Measurements from ENCODE around the gene ZKSCAN3. TPM values are rescaled to one million over a fixed set of nuclear protein-coding genes. Genes with fewer than 3 reads are reported as not detected.

Gene ZKSCAN3
- total and polyA plus RNA-seq, 10 of the 15 experiments (the other 5 are each of a cell fraction or from before 2014, with no cell fraction given): 0.86 to 4.3 (median 3.1) TPM

- in situ Hi-C loops (cut with MboI): loop anchor here (25.0 kb wide), 1 partner anchor 1671 kb away; the partner anchor contains the start of gene ZNF322
- ATAC-seq: no peak
- Histone ChIP-seq H3K9me3 (replicated peaks; ENCODE audit: control insufficient read depth, insufficient read depth, low read length) (no peaks in the 10 kb centered on the region; the same call in 2 of the 3 replicates), H3K4me3 (no peak overlapping the region), H2AFZ (ENCODE audit: control insufficient read depth, low read depth, low read length) (no peak overlapping the region), H4K20me1 (ENCODE audit: control insufficient read depth, insufficient read depth) (no peaks in the 10 kb centered on the region), H3K4me2 (ENCODE audit: control insufficient read depth, insufficient read depth) (no peak overlapping the region), H3K27ac (ENCODE audit: control insufficient read depth, insufficient read depth) (no peak overlapping the region), H3K36me3 (ENCODE audit: control insufficient read depth in 2 of 2, insufficient read depth in 2 of 2, low read length in 1 of 2) (no peaks in the 10 kb centered on the region), H3K4me1 (ENCODE audit: control insufficient read depth, insufficient read depth, low read length) (peaks cover 14% of the 10 kb centered on the region), H3K27me3 (replicated peaks in 1 of 2; ENCODE audit: control insufficient read depth in 2 of 2, insufficient read depth in 2 of 2, low read length in 1 of 2) (no peaks in the 10 kb centered on the region), H3K79me2 (ENCODE audit: control insufficient read depth, insufficient read depth, low read length) (no peaks in the 10 kb centered on the region), H3K9ac (ENCODE audit: control insufficient read depth, insufficient read depth, low read length) (no peak overlapping the region)
- WGBS (ENCODE audit: insufficient coverage, insufficient replicate concordance, low lambda C conversion rate, missing lambda C conversion rate): 86% methylated on average over 1 of the region's 1 CpG
- no peak for FAIRE-seq
- POLR2A ChIA-PET: interaction anchor here (0.6 to 1.1 kb wide), 2 partner anchors 8 to 193 kb away, joined by 3 read pairs; no protein-coding TSS in a partner anchor
- BruUV-seq (replicated peaks): no TSS peak
- CTCF ChIA-PET: interaction anchor here (0.6 to 1.7 kb wide), 2 partner anchors 22 to 623 kb away, joined by 3 to 9 read pairs; no protein-coding TSS in a partner anchor
- intact Hi-C loops (cut with micrococcal nuclease; ENCODE audit: unreplicated experiment): no loop called here
- RAD21 ChIA-PET (ENCODE audit: unreplicated experiment): interaction anchor here (0.6 to 0.8 kb wide), 3 partner anchors 22 to 671 kb away, joined by 3 read pairs; no protein-coding TSS in a partner anchor
- no peak for DNase-seq (ENCODE audit: low read depth, low spot score)
- SMC1A ChIA-PET (ENCODE audit: uncharacterized antibody, unreplicated experiment): interaction anchor here (0.7 to 1.3 kb wide), 5 partner anchors 9 to 68 kb away, joined by 3 to 4 read pairs (median 3); no protein-coding TSS in a partner anchor
- no peak for TF ChIP-seq CBFB (IDR thresholded peaks at IDR 0.05; ENCODE audit: low read depth)
- no peak for TF ChIP-seq ATF3 (IDR thresholded peaks at IDR 0.05; ENCODE audit: borderline replicate concordance, extremely low read depth, low read depth, low read length)
- no peak for TF ChIP-seq CHD4 (IDR thresholded peaks at IDR 0.05)
- TF ChIP-seq, protein P1, sequence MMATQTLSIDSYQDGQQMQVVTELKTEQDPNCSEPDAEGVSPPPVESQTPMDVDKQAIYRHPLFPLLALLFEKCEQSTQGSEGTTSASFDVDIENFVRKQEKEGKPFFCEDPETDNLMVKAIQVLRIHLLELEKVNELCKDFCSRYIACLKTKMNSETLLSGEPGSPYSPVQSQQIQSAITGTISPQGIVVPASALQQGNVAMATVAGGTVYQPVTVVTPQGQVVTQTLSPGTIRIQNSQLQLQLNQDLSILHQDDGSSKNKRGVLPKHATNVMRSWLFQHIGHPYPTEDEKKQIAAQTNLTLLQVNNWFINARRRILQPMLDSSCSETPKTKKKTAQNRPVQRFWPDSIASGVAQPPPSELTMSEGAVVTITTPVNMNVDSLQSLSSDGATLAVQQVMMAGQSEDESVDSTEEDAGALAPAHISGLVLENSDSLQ (IDR thresholded peaks at IDR 0.05): no peak
- no peak for TF ChIP-seq MEF2A (IDR thresholded peaks at IDR 0.05; ENCODE audit: insufficient read depth, low read depth, low read length)
- TF ChIP-seq HDAC6 (IDR thresholded peaks at IDR 0.05; ENCODE audit: unreplicated experiment): no peak
- no peak for TF ChIP-seq RFX5 (IDR thresholded peaks at IDR 0.05; ENCODE audit: low read depth, low read length)
- TF ChIP-seq IKZF2 (IDR thresholded peaks at IDR 0.05): no peak
- TF ChIP-seq, protein P2, sequence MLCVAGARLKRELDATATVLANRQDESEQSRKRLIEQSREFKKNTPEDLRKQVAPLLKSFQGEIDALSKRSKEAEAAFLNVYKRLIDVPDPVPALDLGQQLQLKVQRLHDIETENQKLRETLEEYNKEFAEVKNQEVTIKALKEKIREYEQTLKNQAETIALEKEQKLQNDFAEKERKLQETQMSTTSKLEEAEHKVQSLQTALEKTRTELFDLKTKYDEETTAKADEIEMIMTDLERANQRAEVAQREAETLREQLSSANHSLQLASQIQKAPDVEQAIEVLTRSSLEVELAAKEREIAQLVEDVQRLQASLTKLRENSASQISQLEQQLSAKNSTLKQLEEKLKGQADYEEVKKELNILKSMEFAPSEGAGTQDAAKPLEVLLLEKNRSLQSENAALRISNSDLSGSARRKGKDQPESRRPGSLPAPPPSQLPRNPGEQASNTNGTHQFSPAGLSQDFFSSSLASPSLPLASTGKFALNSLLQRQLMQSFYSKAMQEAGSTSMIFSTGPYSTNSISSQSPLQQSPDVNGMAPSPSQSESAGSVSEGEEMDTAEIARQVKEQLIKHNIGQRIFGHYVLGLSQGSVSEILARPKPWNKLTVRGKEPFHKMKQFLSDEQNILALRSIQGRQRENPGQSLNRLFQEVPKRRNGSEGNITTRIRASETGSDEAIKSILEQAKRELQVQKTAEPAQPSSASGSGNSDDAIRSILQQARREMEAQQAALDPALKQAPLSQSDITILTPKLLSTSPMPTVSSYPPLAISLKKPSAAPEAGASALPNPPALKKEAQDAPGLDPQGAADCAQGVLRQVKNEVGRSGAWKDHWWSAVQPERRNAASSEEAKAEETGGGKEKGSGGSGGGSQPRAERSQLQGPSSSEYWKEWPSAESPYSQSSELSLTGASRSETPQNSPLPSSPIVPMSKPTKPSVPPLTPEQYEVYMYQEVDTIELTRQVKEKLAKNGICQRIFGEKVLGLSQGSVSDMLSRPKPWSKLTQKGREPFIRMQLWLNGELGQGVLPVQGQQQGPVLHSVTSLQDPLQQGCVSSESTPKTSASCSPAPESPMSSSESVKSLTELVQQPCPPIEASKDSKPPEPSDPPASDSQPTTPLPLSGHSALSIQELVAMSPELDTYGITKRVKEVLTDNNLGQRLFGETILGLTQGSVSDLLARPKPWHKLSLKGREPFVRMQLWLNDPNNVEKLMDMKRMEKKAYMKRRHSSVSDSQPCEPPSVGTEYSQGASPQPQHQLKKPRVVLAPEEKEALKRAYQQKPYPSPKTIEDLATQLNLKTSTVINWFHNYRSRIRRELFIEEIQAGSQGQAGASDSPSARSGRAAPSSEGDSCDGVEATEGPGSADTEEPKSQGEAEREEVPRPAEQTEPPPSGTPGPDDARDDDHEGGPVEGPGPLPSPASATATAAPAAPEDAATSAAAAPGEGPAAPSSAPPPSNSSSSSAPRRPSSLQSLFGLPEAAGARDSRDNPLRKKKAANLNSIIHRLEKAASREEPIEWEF (IDR thresholded peaks at IDR 0.05; ENCODE audit: insufficient replicate concordance, low read depth, low read length): no peak
- TF ChIP-seq EZH2 (IDR thresholded peaks at IDR 0.05; ENCODE audit: borderline replicate concordance, control insufficient read depth, low read depth, low read length): no peak
- no peak for TF ChIP-seq SREBF1 (IDR thresholded peaks at IDR 0.05; ENCODE audit: low read length)
- no peak for TF ChIP-seq EGR1 (IDR thresholded peaks at IDR 0.05; ENCODE audit: borderline replicate concordance in 1 of 2, low read depth in 2 of 2, low read length in 2 of 2)
- no peak for TF ChIP-seq CBX5 (IDR thresholded peaks at IDR 0.05; ENCODE audit: low read depth)
- TF ChIP-seq CEBPZ (IDR thresholded peaks at IDR 0.05; ENCODE audit: low read depth, low read length): no peak
These were observed 16.1 kb upstream of the ZKSCAN3 start for GRCh38 chr6:28333599-28334018.

Measured in GM12878 (cell line).